ENCODE results near the gene STRBP. TPM values are rescaled to one million over a fixed set of nuclear protein-coding genes. Genes with fewer than 3 reads are reported as not detected.

The STRBP gene
- 1.9 and 4.7 TPM in 2 replicates for total RNA-seq (ENCODE audit: low replicate concordance)

DNA sequence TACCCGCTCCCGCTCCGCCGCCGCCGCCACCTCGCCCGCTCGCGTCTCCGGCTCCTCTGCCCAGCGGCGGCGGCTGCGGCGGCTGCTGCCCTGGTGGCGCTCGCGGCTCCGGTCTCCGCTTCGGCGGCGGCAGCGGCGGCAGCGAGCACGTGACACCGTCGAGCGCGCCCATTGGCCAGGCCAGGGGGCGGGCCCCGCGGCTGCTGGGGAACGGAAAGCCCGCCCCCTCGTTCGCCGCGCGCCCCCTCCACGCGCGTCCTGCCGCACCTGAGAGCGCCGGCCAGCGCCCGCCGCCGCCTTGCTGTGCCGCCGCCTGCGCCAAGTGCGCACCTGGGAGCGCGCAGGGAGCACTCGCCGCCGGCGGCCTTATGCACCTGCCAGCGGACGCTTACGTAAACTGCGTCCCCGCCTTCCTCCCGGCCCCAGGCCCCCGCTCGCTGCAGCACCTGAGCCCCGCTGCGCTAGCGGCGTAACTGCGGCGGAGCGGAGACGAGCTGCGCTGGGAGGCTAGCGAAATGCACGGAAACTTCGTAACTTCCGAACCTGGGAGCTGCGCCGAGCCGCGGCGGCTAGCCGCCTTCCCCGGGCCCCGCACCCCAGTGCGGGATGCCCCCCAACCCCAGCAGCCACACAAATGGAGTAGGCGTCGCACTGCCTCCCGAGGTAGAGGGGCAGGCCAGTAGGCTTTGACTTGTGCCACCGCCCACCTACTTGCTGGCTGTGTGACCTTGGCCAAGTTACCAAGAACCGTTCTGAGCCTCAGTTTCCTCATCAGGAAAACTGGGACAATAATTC lies at the start of gene STRBP:
STRBP (minus strand) TSS at position 122 of the 795 bp plus-strand sequence. CDS start 84,452 bp downstream, outside the sequence.

Other genes with a start within 250 kb of the STRBP start
- gene GPR21, start 234.9 kb downstream of the STRBP start, total RNA-seq (ENCODE audit: low replicate concordance) = 0.83 and 2.6 TPM in 2 replicates
- not detected in 2 replicates for gene CRB2, start 87.6 kb upstream of the STRBP start, total RNA-seq (ENCODE audit: low replicate concordance)